OCI-LY3 (cell line): Measurements from ENCODE around the gene CCDC112.

Source experiments
- CTCF ChIP-seq: fragments of 200-600, 300-600 bp; sonication (generic); IDR thresholded peaks from 2 replicates; pipeline ENCODE4 v1.5.1; 2014; ENCODE audit warnings: antibody characterized with exemption, low read length, low read depth
- EZH2phosphoT487 ChIP-seq: fragments of 200-600 bp; shearing (Covaris generic); IDR thresholded peaks from 2 replicates; pipeline ENCODE4 v1.6.1; 2018; ENCODE audit warnings: antibody characterized with exemption, mixed run types, low read depth

- TF ChIP-seq CTCF (no peak), EZH2phosphoT487 (no peak)
Observed at GRCh38 chr5:115317736-115318135, 21.3 kb upstream of the CCDC112 start.
